ENCODE measurements around the gene TMEM125. TPM values are rescaled to one million over a fixed set of nuclear protein-coding genes. Genes with fewer than 3 reads are reported as not detected.
A peak's percentile ranks its signal among the peaks of the same experiment; 100 is the strongest.

TMEM125 gene
- total RNA-seq, 1 donor from 2014 or later, result 15.7 TPM

DNA sequence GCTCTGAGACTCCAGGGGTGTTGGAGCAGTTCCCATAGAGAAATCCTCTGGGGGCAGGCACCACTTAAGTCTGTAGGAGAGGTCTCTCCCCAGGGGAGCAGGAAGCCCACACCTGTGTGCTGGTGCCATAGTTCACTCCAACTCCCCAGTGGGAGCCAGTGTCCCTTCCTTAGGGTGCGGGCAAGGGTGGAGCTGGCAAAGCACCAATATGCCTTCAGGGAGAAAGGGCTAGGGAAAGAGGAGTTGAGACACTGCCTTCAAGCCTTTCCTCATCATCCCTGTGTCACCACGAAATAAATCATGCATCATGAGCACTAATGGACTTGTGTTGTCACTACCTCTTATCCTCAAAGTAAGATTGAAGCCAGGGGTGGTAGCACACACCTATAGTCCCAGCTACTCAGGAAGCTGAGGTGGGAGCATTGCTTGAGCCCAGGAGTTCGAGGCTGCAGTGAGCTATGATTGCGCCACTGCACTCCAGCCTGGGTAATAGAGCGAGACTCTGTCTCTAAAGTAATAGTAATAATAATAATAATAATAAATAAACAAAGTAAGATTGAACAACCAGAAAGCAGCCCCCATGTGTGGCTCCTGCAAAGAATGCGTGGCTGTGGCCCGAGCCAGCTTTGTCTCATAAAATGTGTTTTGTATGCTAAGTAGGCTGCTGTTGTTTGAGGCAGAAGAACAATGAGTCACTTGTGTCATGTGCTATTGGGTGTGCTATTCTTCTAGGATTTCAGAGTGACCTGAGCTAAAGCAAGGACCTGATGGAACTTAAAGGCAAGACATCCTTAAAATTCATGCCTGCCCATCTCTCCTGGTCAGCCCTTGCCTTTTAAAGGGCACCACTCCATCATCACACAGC, 24.3 kb downstream of the TMEM125 start:
- peaks cover 2% of the 10 kb centered on the region for H3K27me3 ChIP-seq (ENCODE audit: control insufficient read depth, insufficient read depth, low read length)

GRCh38 chr1:43294761-43295160, 25.0 kb downstream of the TMEM125 start:
- TF ChIP-seq, protein P1, sequence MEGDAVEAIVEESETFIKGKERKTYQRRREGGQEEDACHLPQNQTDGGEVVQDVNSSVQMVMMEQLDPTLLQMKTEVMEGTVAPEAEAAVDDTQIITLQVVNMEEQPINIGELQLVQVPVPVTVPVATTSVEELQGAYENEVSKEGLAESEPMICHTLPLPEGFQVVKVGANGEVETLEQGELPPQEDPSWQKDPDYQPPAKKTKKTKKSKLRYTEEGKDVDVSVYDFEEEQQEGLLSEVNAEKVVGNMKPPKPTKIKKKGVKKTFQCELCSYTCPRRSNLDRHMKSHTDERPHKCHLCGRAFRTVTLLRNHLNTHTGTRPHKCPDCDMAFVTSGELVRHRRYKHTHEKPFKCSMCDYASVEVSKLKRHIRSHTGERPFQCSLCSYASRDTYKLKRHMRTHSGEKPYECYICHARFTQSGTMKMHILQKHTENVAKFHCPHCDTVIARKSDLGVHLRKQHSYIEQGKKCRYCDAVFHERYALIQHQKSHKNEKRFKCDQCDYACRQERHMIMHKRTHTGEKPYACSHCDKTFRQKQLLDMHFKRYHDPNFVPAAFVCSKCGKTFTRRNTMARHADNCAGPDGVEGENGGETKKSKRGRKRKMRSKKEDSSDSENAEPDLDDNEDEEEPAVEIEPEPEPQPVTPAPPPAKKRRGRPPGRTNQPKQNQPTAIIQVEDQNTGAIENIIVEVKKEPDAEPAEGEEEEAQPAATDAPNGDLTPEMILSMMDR (IDR thresholded peaks at IDR 0.05; ENCODE audit: insufficient read depth, low read length, poor library complexity, severe bottlenecking), result no peak
- Histone ChIP-seq H3K4me3 (ENCODE audit: low read depth, low read length) (no peak overlapping the region), H3K27me3 (ENCODE audit: control insufficient read depth, insufficient read depth, low read length) (no peaks in the 10 kb centered on the region), H3K36me3 (ENCODE audit: control insufficient read depth, insufficient read depth, low read length) (no peaks in the 10 kb centered on the region)
- DNase-seq (ENCODE audit: low read depth), result no peak

More for the DNA sequence above, 24.3 kb downstream of the TMEM125 start:
- DNase-seq (ENCODE audit: low read depth), result peak; percentile 76
- Histone ChIP-seq H3K4me3 (ENCODE audit: low read depth, low read length) (no peak overlapping the region), H3K36me3 (ENCODE audit: control insufficient read depth, insufficient read depth, low read length) (no peaks in the 10 kb centered on the region)
- TF ChIP-seq, protein P1 (IDR thresholded peaks at IDR 0.05; ENCODE audit: insufficient read depth, low read length, poor library complexity, severe bottlenecking), result no peak

DNA sequence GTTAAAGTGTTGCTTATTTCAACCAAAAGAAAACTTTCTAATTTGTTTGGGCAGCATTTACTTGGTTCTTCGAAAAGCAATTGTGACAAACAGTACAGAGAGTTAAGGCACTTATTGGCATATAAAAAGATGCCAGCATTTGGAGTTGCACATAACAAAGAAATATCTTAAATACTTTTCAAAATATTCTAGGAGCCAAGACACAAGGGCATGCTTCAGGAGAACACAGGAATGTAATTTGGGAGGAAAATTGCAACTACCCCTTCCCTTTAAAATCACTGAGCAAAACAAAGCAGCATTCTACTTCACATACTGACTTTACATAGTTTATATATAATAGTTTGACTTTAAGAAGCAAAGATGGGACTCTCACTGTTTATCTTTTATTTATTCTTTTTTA, 26.4 kb downstream of the TMEM125 start:
- no peak overlapping the region for H3K4me3 ChIP-seq (ENCODE audit: low read depth, low read length)
- DNase-seq (ENCODE audit: low read depth), result no peak
- no peaks in the 10 kb centered on the region for H3K27me3 ChIP-seq (ENCODE audit: control insufficient read depth, insufficient read depth, low read length)
- H3K36me3 ChIP-seq (ENCODE audit: control insufficient read depth, insufficient read depth, low read length), result no peaks in the 10 kb centered on the region
- TF ChIP-seq, protein P1 (IDR thresholded peaks at IDR 0.05; ENCODE audit: insufficient read depth, low read length, poor library complexity, severe bottlenecking), result no peak

- no peak for DNase-seq (ENCODE audit: low read depth)
- TF ChIP-seq, protein P1 (IDR thresholded peaks at IDR 0.05; ENCODE audit: insufficient read depth, low read length, poor library complexity, severe bottlenecking), result no peak
- Histone ChIP-seq H3K4me3 (ENCODE audit: low read depth, low read length) (no peak overlapping the region), H3K27me3 (ENCODE audit: control insufficient read depth, insufficient read depth, low read length) (no peaks in the 10 kb centered on the region), H3K36me3 (ENCODE audit: control insufficient read depth, insufficient read depth, low read length) (no peaks in the 10 kb centered on the region)
Measured at GRCh38 chr1:43298055-43298454, 28.3 kb downstream of the TMEM125 start.

DNA sequence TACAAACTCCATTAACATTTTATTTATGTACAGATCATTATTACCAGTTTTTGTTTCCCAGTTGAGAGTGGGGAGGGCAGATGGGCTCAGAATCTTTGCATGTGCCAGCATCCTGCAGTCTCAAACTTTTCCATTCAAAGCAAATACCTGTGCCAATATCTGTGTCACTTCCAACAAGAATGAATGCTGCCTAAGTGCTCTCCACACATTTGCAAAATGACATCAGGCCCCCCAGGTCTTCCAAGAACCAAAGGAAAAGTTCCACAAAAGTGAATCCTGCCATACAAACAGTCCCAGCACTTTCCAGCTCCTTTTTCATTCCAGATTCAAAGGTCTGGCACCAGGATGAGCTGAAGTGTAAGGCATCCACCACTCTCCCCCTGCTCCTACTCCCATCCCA, 29.3 kb downstream of the TMEM125 start:
- H3K4me3 ChIP-seq (ENCODE audit: low read depth, low read length), result no peak overlapping the region
- no peaks in the 10 kb centered on the region for H3K27me3 ChIP-seq (ENCODE audit: control insufficient read depth, insufficient read depth, low read length)
- H3K36me3 ChIP-seq (ENCODE audit: control insufficient read depth, insufficient read depth, low read length), result no peaks in the 10 kb centered on the region
- TF ChIP-seq, protein P1 (IDR thresholded peaks at IDR 0.05; ENCODE audit: insufficient read depth, low read length, poor library complexity, severe bottlenecking), result no peak
- DNase-seq (ENCODE audit: low read depth), result no peak

Measured in kidney epithelial cell (primary cell).